H1 (cell line): Measurements from ENCODE around the gene TJP3. TPM values are rescaled to one million over a fixed set of nuclear protein-coding genes. Genes with fewer than 3 reads are reported as not detected.

ENCODE experiments used
- CTCF ChIA-PET: fragments of 300-600 bp; sonication (Branson Sonifier 250); formaldehyde crosslinking; loops from one replicate; lab custom pipeline; 2021; ENCODE audit not compliant: partially characterized antibody; lab: Charles Lee
- POLR2A ChIA-PET: fragments of 300-600 bp; sonication (Branson Sonifier 250); formaldehyde crosslinking; loops from one replicate; lab custom pipeline; 2021; ENCODE audit warnings: inconsistent platforms; ENCODE audit not compliant: partially characterized antibody; lab: Charles Lee
- DNase-seq, 2 experiments: peaks; one replicate each; pipeline versions ENCODE4 v3.0.0 to v3.0.0-alpha.2; 2010 to 2022; ENCODE audit warnings: low spot score in 2 of 2, low read depth in 1 of 2, mixed read lengths in 1 of 2
- FAIRE-seq: peaks from 2 replicates; lab custom pipeline; 2011; peaks lifted over from hg19 to GRCh38; lab: Jason Lieb, UNC
- H2AFZ ChIP-seq: 2 replicates; pipeline ENCODE4 v1.8.1; 2012; ENCODE audit warnings: low read length, inconsistent platforms
- H2AK5ac ChIP-seq: 2 replicates; pipeline ENCODE4 v1.6.1; 2013; ENCODE audit warnings: low read depth, low read length
- H2BK120ac ChIP-seq: replicated peaks from 2 replicates; pipeline ENCODE3; 2013; ENCODE audit warnings: low read depth, low read length, inconsistent platforms
- H2BK12ac ChIP-seq: 2 replicates; pipeline ENCODE4 v1.6.1; 2013; ENCODE audit warnings: low read depth, low read length
- H2BK15ac ChIP-seq: 2 replicates; pipeline ENCODE4 v1.6.1; 2013; ENCODE audit warnings: low read length
- H2BK20ac ChIP-seq: 2 replicates; pipeline ENCODE4 v1.6.1; 2013; ENCODE audit warnings: low read length
- H2BK5ac ChIP-seq: 2 replicates; pipeline ENCODE4 v1.6.1; 2013; ENCODE audit warnings: low read depth, low read length
- H3K14ac ChIP-seq: 2 replicates; pipeline ENCODE4 v1.6.1; 2013; ENCODE audit warnings: inconsistent platforms; ENCODE audit not compliant: insufficient read length
- H3K18ac ChIP-seq: 2 replicates; pipeline ENCODE4 v1.6.1; 2013; ENCODE audit warnings: low read length; ENCODE audit errors: extremely low read depth
- H3K23ac ChIP-seq: 2 replicates; pipeline ENCODE4 v1.6.1; 2013; ENCODE audit warnings: inconsistent platforms; ENCODE audit not compliant: insufficient read length
- H3K23me2 ChIP-seq: 2 replicates; pipeline ENCODE4 v1.6.1; 2013; ENCODE audit warnings: low read depth, low read length
- H3K27ac ChIP-seq: 2 replicates; pipeline ENCODE4 v1.6.1; 2011; ENCODE audit warnings: low read depth, low read length, inconsistent platforms
- H3K27me3 ChIP-seq, 4 experiments: replicated peaks in 1 of 4; 1 replicate in 1 of 4; 2 replicates in 3 of 4; pipeline versions ENCODE4 v1.6.1 to v1.8.1; 2011 to 2013; ENCODE audit warnings: low read length in 3 of 4, mild to moderate bottlenecking in 3 of 4, inconsistent platforms in 2 of 4, mixed read lengths in 2 of 4, moderate library complexity in 1 of 4; ENCODE audit not compliant: control insufficient read depth in 3 of 4, insufficient read depth in 3 of 4; ENCODE audit errors: extremely low read depth in 1 of 4
- H3K36me3 ChIP-seq, 4 experiments: 2 replicates each; pipeline versions ENCODE4 v1.6.1 to v1.8.1; 2011 to 2013; ENCODE audit warnings: mild to moderate bottlenecking in 4 of 4, low read length in 3 of 4, moderate library complexity in 2 of 4, control low read depth in 1 of 4, inconsistent platforms in 1 of 4; ENCODE audit not compliant: insufficient read depth in 4 of 4, control insufficient read depth in 2 of 4
- H3K4ac ChIP-seq: replicated peaks from 2 replicates; pipeline ENCODE3; 2013; ENCODE audit warnings: low read length, low read depth, mixed read lengths, inconsistent platforms; ENCODE audit not compliant: insufficient read length
- H3K4me1 ChIP-seq, 4 experiments: replicated peaks in 1 of 4; 1 replicate in 1 of 4; 2 replicates in 3 of 4; pipeline versions ENCODE4 v1.6.1 to v1.8.1; 2011 to 2013; ENCODE audit warnings: low read length in 3 of 4, inconsistent platforms in 2 of 4, mixed read lengths in 1 of 4; ENCODE audit not compliant: insufficient read depth in 4 of 4, control insufficient read depth in 3 of 4
- H3K4me2 ChIP-seq, 2 experiments: 2 replicates each; pipeline versions ENCODE4 v1.6.1 to v1.8.1; 2011 to 2013; ENCODE audit warnings: low read depth in 2 of 2, low read length in 2 of 2, control low read depth in 1 of 2, inconsistent platforms in 1 of 2, mild to moderate bottlenecking in 1 of 2; ENCODE audit not compliant: insufficient read depth in 1 of 2
- H3K4me3 ChIP-seq, 4 experiments: fragments of 200-600, 300-600 bp in 1 of 4; sonication (generic), shearing (Covaris generic), sonication (Bioruptor Twin) in 1 of 4; 2 replicates each; pipeline versions ENCODE4 v1.5.1 to v1.8.1; 2011 to 2016; ENCODE audit warnings: low read length in 4 of 4, low read depth in 3 of 4, control low read depth in 2 of 4, inconsistent platforms in 2 of 4, mild to moderate bottlenecking in 2 of 4, mixed read lengths in 1 of 4, moderate library complexity in 1 of 4; ENCODE audit not compliant: insufficient read depth in 2 of 4; ENCODE audit errors: extremely low read depth in 1 of 4
- H3K56ac ChIP-seq: replicated peaks from 2 replicates; pipeline ENCODE3; 2013; ENCODE audit warnings: low read depth, mild to moderate bottlenecking, mixed read lengths, low read length, inconsistent platforms; ENCODE audit not compliant: insufficient read length
- H3K79me1 ChIP-seq: 2 replicates; pipeline ENCODE4 v1.6.1; 2013; ENCODE audit warnings: low read depth, low read length, control low read depth
- H3K79me2 ChIP-seq, 2 experiments: 2 replicates each; pipeline versions ENCODE4 v1.6.1 to v1.8.1; 2012 to 2013; ENCODE audit warnings: low read length in 2 of 2, mild to moderate bottlenecking in 2 of 2, inconsistent platforms in 1 of 2; ENCODE audit not compliant: insufficient read depth in 2 of 2, control insufficient read depth in 1 of 2
- H3K9ac ChIP-seq, 4 experiments: replicated peaks in 1 of 4; 1 replicate in 1 of 4; 2 replicates in 3 of 4; pipeline versions ENCODE4 v1.6.1 to v1.8.1; 2011 to 2013; ENCODE audit warnings: low read depth in 3 of 4, low read length in 3 of 4, control low read depth in 2 of 4, mild to moderate bottlenecking in 2 of 4, moderate library complexity in 2 of 4, inconsistent platforms in 1 of 4; ENCODE audit errors: extremely low read depth in 1 of 4
- H3K9me3 ChIP-seq, 2 experiments: 2 replicates each; pipeline versions ENCODE4 v1.6.1 to v1.8.1; 2012 to 2013; ENCODE audit warnings: mild to moderate bottlenecking in 2 of 2, moderate library complexity in 2 of 2, control low read depth in 1 of 2, inconsistent platforms in 1 of 2, low read depth in 1 of 2, low read length in 1 of 2, mixed read lengths in 1 of 2; ENCODE audit not compliant: insufficient read depth in 2 of 2
- H4K20me1 ChIP-seq, 2 experiments: replicated peaks in 1 of 2; 2 replicates each; pipeline versions ENCODE3 to v1.8.1; 2011 to 2013; ENCODE audit warnings: inconsistent platforms in 2 of 2, low read length in 2 of 2, mild to moderate bottlenecking in 1 of 2; ENCODE audit not compliant: insufficient read depth in 2 of 2, control insufficient read depth in 1 of 2
- H4K5ac ChIP-seq: 2 replicates; pipeline ENCODE4 v1.6.1; 2013; ENCODE audit warnings: low read length, low read depth, mixed read lengths, inconsistent platforms; ENCODE audit not compliant: insufficient read length
- H4K8ac ChIP-seq: 2 replicates; pipeline ENCODE4 v1.8.0; 2013; ENCODE audit warnings: mild to moderate bottlenecking, moderate library complexity, low read length, inconsistent platforms; ENCODE audit not compliant: insufficient read depth; ENCODE audit errors: extremely low read depth
- H4K91ac ChIP-seq: replicated peaks from 2 replicates; pipeline ENCODE3; 2013; ENCODE audit warnings: low read length, mixed read lengths, inconsistent platforms; ENCODE audit not compliant: insufficient read length
- CBX8 ChIP-seq: fragments of 300-800, 300-1000 bp; sonication (generic); IDR thresholded peaks from 2 replicates; pipeline ENCODE4 v1.7.1; 2016; ENCODE audit warnings: low read depth, low read length, borderline replicate concordance
- CHD1 ChIP-seq: IDR thresholded peaks from 2 replicates; pipeline ENCODE4 v1.6.1; 2012; ENCODE audit warnings: low read depth, low read length, improper control_type of control experiment
- EGR1 ChIP-seq: IDR thresholded peaks from 2 replicates; pipeline ENCODE4 v1.6.1; 2011; ENCODE audit warnings: low read depth, low read length, borderline replicate concordance
- GTF2F1 ChIP-seq: IDR thresholded peaks from 2 replicates; pipeline ENCODE4 v1.6.1; 2012; ENCODE audit warnings: low read depth, low read length, improper control_type of control experiment, borderline replicate concordance
- HDAC6 ChIP-seq: IDR thresholded peaks from one replicate; pipeline ENCODE4 v1.7.1; 2012; ENCODE audit warnings: low read depth, mild to moderate bottlenecking, inconsistent platforms, low read length, moderate library complexity
- PHF8 ChIP-seq: fragments of 200-600 bp; sonication (generic); conservative IDR thresholded peaks from 2 replicates; pipeline ENCODE4 v1.7.1; 2012; ENCODE audit warnings: low read depth, mild to moderate bottlenecking, inconsistent platforms, low read length, moderate library complexity
- POLR2AphosphoS5 ChIP-seq: IDR thresholded peaks from 2 replicates; pipeline ENCODE4 v1.6.1; 2011; ENCODE audit warnings: low read depth, low read length
- SAP30 ChIP-seq: fragments of 300-600 bp; sonication (generic); IDR thresholded peaks from 2 replicates; pipeline ENCODE4 v1.7.1; 2012; ENCODE audit warnings: low read length, moderate library complexity, mild to moderate bottlenecking, inconsistent platforms; ENCODE audit not compliant: insufficient read depth, insufficient replicate concordance
- SIRT6 ChIP-seq: IDR thresholded peaks from one replicate; pipeline ENCODE4 v1.7.1; 2012; ENCODE audit warnings: low read length, inconsistent platforms
- TCF12 ChIP-seq: IDR thresholded peaks from 2 replicates; pipeline ENCODE4 v1.6.1; 2011; ENCODE audit warnings: low read depth, mild to moderate bottlenecking, low read length
- WGBS, 2 experiments: shearing (Covaris generic) in 1 of 2; methylation state at CpG; one replicate each; pipeline versions ENCODE4 v1.1.6 to v1.1.7; 2013 to 2015; ENCODE audit warnings: low lambda C conversion rate in 2 of 2, mixed read lengths in 2 of 2, inconsistent platforms in 1 of 2, low coverage in 1 of 2, missing lambda C conversion rate in 1 of 2; ENCODE audit not compliant: insufficient replicate concordance in 2 of 2, insufficient coverage in 1 of 2, insufficient read length in 1 of 2; ENCODE audit errors: extremely low coverage in 1 of 2, missing lambda C conversion rate in 1 of 2; 5-methylcytosine and 5-hydroxymethylcytosine counted together
- polyA plus RNA-seq, 7 experiments: library from polyadenylated mRNA; depleted of rRNA in 3 of 7; stranded (reverse) in 5 of 7; unstranded in 2 of 7; fragments of >200 nt in 5 of 7; fragments of 200-250 nt in 2 of 7; gene quantifications; 1 replicate in 5 of 7; 2 replicates in 1 of 7; 4 replicates in 1 of 7; pipeline versions ENCODE4 v1.2.1 to v1.2.3, GENCODE V29; 2011 to 2013; ENCODE audit warnings: missing spikeins in 2 of 7, mixed read lengths in 2 of 7
- total RNA-seq: library from RNA; stranded (reverse); fragmentation: NEBNext Ultra II Directional; extraction: Animal tissue kit (Norgen Biotek cat#: 25700); gene quantifications from 2 replicates; pipeline ENCODE4 v1.2.1, GENCODE V29; 2021
- TF ChIP-seq, protein P1 (sequence below): IDR thresholded peaks from 2 replicates; pipeline ENCODE4 v1.6.1; 2011; ENCODE audit warnings: low read length, improper control_type of control experiment

The TJP3 gene
- total and polyA plus RNA-seq, 2 of the 8 experiments (the other 6 are each of a cell fraction or from before 2014, with no cell fraction given) = 17.1 to 26.1 TPM

DNA sequence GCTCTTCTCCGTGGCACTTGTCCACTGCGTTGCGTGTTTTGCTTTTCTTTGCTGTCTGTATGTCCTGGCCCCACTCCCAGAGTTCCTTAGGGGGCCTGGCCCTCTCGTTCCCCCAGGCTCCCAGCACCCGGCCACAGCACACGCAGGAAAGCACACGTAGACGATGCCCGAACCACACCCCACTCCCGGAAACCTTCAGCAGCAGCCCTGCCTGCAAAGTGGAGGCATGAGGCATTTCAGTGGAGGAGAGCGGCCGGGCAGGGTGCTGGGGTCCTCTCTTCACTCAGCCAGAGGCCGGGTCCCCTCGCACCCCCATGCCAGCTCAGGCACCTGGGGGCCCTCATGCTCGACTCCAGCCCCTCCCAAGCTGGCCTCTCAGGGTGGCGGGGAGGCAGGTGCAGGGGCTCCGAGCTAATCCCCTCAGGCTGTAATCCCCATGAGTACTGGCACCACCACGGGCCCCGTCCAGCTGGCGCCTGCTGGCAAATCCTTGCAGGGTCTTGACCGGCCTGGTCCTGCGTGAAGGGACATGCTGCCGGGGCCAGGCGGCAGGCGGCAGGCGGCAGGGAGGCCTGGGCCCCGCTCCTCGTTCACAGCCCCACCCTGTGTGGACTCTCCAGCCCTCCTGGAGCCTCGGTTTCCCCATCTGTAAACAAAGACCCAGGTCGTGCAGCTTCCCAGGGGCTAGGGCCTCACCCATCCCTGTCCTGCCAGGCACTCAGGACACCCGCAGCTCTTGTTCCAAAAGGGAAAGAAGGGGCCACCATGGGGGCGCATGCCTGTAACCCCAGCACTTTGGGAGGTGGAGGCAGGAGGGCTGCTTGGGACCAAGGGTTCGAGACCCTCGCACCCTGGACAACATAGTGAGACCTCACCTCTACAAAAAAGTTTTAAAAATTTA lies 14.9 kb upstream of the TJP3 start:
- Histone ChIP-seq H2AK5ac (no peak overlapping the region), H3K18ac (no peak overlapping the region), H4K91ac (no peak overlapping the region), H3K4me1 (peaks cover 0 to 4% (median 2%) of the 10 kb centered on the region in 4 experiments; a peak in 5 of 7 replicates), H3K79me2 (peaks cover 0 to 59% of the 10 kb centered on the region in 2 experiments; a peak in 3 of 4 replicates), H3K23me2 (no peaks in the 10 kb centered on the region), H3K14ac (no peak overlapping the region), H3K27ac (no peak overlapping the region), H2BK120ac (no peak overlapping the region), H3K9ac (no peak overlapping the region), H3K56ac (no peak overlapping the region), H3K27me3 (no peaks in the 10 kb centered on the region), H2BK15ac (no peak overlapping the region), H2BK20ac (no peak overlapping the region), H3K9me3 (no peaks in the 10 kb centered on the region), H3K79me1 (peaks cover 24% of the 10 kb centered on the region), H2BK5ac (no peak overlapping the region), H3K4me2 (no peak overlapping the region), H3K4me3 (no peak overlapping the region), H4K8ac (no peak overlapping the region), H4K5ac (no peak overlapping the region), H2BK12ac (no peak overlapping the region), H3K4ac (no peak overlapping the region), H2AFZ (no peak overlapping the region), H3K36me3 (no peaks in the 10 kb centered on the region), H4K20me1 (peaks cover 12 to 42% of the 10 kb centered on the region in 2 experiments), H3K23ac (no peak overlapping the region)
- FAIRE-seq (no peak), DNase-seq (no peak)
- 92% methylated on average over 30 of the region's 34 CpGs; no CpG with 5 or more reads in 1 of the 2 experiments for WGBS, 2 experiments
- ChIA-PET POLR2A (interaction anchor here (1.5 to 2.3 kb wide), 2 partner anchors 10 to 11 kb away, joined by 4 to 6 read pairs; no protein-coding TSS in a partner anchor), CTCF (interaction anchor here (0.5 to 8.8 kb wide), 24 partner anchors 9 to 1998 kb away, joined by 3 to 85 read pairs (median 4); partner anchors contain the start of gene TJP3)
- TF ChIP-seq TCF12 (no peak), SAP30 (no peak), EGR1 (no peak), HDAC6 (no peak), CBX8 (no peak), POLR2AphosphoS5 (no peak), PHF8 (no peak), GTF2F1 (no peak), CHD1 (no peak), SIRT6 (no peak)
- TF ChIP-seq, protein P1, sequence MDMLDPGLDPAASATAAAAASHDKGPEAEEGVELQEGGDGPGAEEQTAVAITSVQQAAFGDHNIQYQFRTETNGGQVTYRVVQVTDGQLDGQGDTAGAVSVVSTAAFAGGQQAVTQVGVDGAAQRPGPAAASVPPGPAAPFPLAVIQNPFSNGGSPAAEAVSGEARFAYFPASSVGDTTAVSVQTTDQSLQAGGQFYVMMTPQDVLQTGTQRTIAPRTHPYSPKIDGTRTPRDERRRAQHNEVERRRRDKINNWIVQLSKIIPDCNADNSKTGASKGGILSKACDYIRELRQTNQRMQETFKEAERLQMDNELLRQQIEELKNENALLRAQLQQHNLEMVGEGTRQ = no peak
